HepG2 (cell line): ENCODE data around the gene DTYMK. TPM values are rescaled to one million over a fixed set of nuclear protein-coding genes. Genes with fewer than 3 reads are reported as not detected.
A peak's percentile ranks its signal among the peaks of the same experiment; 100 is the strongest.

Experiments used
- BRD4 ChIP-seq: sonication (generic); formaldehyde crosslinking; IDR thresholded peaks from 2 replicates; pipeline ENCODE4 v1.4.0; 2020; ENCODE audit warnings: missing genetic modification reagents
- EHMT2 ChIP-seq: fragments of 200-600 bp; sonication (generic); IDR thresholded peaks from 2 replicates; pipeline ENCODE4 v1.7.0; 2017; ENCODE audit warnings: antibody characterized with exemption, low read depth, low read length, borderline replicate concordance
- ESRRA ChIP-seq: sonication (generic); formaldehyde crosslinking; IDR thresholded peaks from 2 replicates; pipeline ENCODE4 v1.5.1; 2020; ENCODE audit warnings: mild to moderate bottlenecking, low read depth, missing genetic modification reagents
- NFIB ChIP-seq: sonication (generic); formaldehyde crosslinking; IDR thresholded peaks from 2 replicates; pipeline ENCODE4 v1.9.0; 2021; ENCODE audit warnings: missing genetic modification reagents, mild to moderate bottlenecking, borderline replicate concordance
- ONECUT2 ChIP-seq: sonication (generic); formaldehyde crosslinking; IDR thresholded peaks from 2 replicates; pipeline ENCODE4 v1.4.0; 2020; ENCODE audit warnings: missing genetic modification reagents
- RBM39 ChIP-seq: fragments of 200-400 bp; formaldehyde crosslinking; IDR thresholded peaks from one replicate; pipeline ENCODE4 v1.6.1; 2018; ENCODE audit warnings: antibody characterized with exemption, mild to moderate bottlenecking, low read depth, low read length; ENCODE audit not compliant: poor library complexity, severe bottlenecking
- SCMH1 ChIP-seq: sonication (generic); formaldehyde crosslinking; IDR thresholded peaks from 2 replicates; pipeline ENCODE4 v1.9.0; 2021; ENCODE audit warnings: missing genetic modification reagents, mild to moderate bottlenecking, borderline replicate concordance
- SP1 ChIP-seq, 2 experiments: fragments of 450-650 bp in 1 of 2; sonication (generic) in 1 of 2; formaldehyde crosslinking in 1 of 2; IDR thresholded peaks; 2 replicates each; pipeline versions ENCODE4 v1.4.0 to v1.6.1; 2016 to 2020; ENCODE audit warnings: missing genetic modification reagents in 1 of 2
- SSRP1 ChIP-seq: IDR thresholded peaks from 2 replicates; pipeline ENCODE4 v1.6.1; 2016; ENCODE audit warnings: control low read depth
- TFE3 ChIP-seq: IDR thresholded peaks from 2 replicates; pipeline ENCODE4 v1.6.1; 2016
- THAP9 ChIP-seq: sonication (generic); formaldehyde crosslinking; IDR thresholded peaks from 2 replicates; pipeline ENCODE4; 2020; ENCODE audit warnings: missing genetic modification reagents, mild to moderate bottlenecking, borderline replicate concordance
- ZFP90 ChIP-seq: sonication (generic); formaldehyde crosslinking; IDR thresholded peaks from 2 replicates; pipeline ENCODE4 v1.8.0; 2022; ENCODE audit warnings: missing genetic modification reagents, mild to moderate bottlenecking, inconsistent platforms, borderline replicate concordance
- ZNF510 ChIP-seq: sonication (generic); formaldehyde crosslinking; IDR thresholded peaks from 2 replicates; pipeline ENCODE4 v1.4.0; 2020; ENCODE audit warnings: low read depth, mild to moderate bottlenecking, missing genetic modification reagents
- ZNF577 ChIP-seq: sonication (generic); formaldehyde crosslinking; IDR thresholded peaks from 2 replicates; pipeline ENCODE4 v1.4.0; 2020; ENCODE audit warnings: mild to moderate bottlenecking, low read depth, missing genetic modification reagents, borderline replicate concordance
- ZNF770 ChIP-seq: sonication (generic); formaldehyde crosslinking; IDR thresholded peaks from 2 replicates; pipeline ENCODE4 v1.5.0; 2020; ENCODE audit warnings: mild to moderate bottlenecking, missing genetic modification reagents
- ZNF790 ChIP-seq: sonication (generic); formaldehyde crosslinking; IDR thresholded peaks from 2 replicates; pipeline ENCODE4 v1.8.0; 2022; ENCODE audit warnings: missing genetic modification reagents, mild to moderate bottlenecking, borderline replicate concordance
- polyA plus RNA-seq, 8 experiments: library from polyadenylated mRNA; depleted of rRNA in 3 of 8; stranded (reverse) in 7 of 8; unstranded in 1 of 8; fragments of >200 nt; fragmentation: Illumina TruSeq in 4 of 8; extraction: Trizol in 4 of 8; gene quantifications; 2 replicates each; pipeline versions ENCODE4 v1.2.1 to v1.2.3, GENCODE V29; 2011 to 2016; ENCODE audit warnings: low read depth in 4 of 8, missing spikeins in 1 of 8, mixed read lengths in 1 of 8; ENCODE audit not compliant: insufficient read depth in 1 of 8
- total RNA-seq, 5 experiments: library from RNA; depleted of rRNA; stranded (reverse); fragments of >200 nt; fragmentation: Illumina TruSeq; extraction: Trizol; gene quantifications; 2 replicates each; pipeline ENCODE4 v1.2.3, GENCODE V29; 2016; ENCODE audit warnings: low read depth in 1 of 5
- TF ChIP-seq, protein P1 (sequence below): sonication (generic); formaldehyde crosslinking; IDR thresholded peaks from 2 replicates; pipeline ENCODE4 v1.5.0; 2020; ENCODE audit warnings: missing genetic modification reagents, mild to moderate bottlenecking, borderline replicate concordance
- TF ChIP-seq, protein P2 (sequence below): sonication (generic); formaldehyde crosslinking; IDR thresholded peaks from 2 replicates; pipeline ENCODE4 v1.8.1; 2023; ENCODE audit warnings: mild to moderate bottlenecking, missing genetic modification reagents, borderline replicate concordance

DTYMK gene
- total and polyA plus RNA-seq, 2 of the 13 experiments (the other 11 are each of a cell fraction or from before 2014, with no cell fraction given), result 57.5 to 134 TPM

- TF ChIP-seq, protein P1, sequence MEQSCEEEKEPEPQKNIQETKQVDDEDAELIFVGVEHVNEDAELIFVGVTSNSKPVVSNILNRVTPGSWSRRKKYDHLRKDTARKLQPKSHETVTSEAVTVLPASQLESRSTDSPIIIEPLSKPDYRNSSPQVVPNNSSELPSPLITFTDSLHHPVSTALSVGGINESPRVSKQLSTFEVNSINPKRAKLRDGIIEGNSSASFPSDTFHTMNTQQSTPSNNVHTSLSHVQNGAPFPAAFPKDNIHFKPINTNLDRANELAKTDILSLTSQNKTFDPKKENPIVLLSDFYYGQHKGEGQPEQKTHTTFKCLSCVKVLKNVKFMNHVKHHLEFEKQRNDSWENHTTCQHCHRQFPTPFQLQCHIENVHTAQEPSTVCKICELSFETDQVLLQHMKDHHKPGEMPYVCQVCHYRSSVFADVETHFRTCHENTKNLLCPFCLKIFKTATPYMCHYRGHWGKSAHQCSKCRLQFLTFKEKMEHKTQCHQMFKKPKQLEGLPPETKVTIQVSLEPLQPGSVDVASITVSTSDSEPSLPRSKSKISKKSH, result no peak
- TF ChIP-seq SP1 (IDR thresholded peaks at IDR 0.05), result no peak
- no peak for TF ChIP-seq SP1 (CRISPR knock-in tag; IDR thresholded peaks at IDR 0.05)
- TF ChIP-seq ONECUT2, result peak; percentile 84
- TF ChIP-seq, protein P2, sequence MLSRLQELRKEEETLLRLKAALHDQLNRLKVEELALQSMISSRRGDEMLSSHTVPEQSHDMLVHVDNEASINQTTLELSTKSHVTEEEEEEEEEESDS, result no peak
- TF ChIP-seq ZNF510, result 0 out of 2 replicates have a peak, but pooled peaks have one; percentile 33
- TF ChIP-seq THAP9, result 0 out of 2 replicates have a peak, but pooled peaks have one; percentile 32
- 0 out of 2 replicates have a peak, but pooled peaks have one; percentile 62 for TF ChIP-seq ZFP90 (CRISPR knock-in tag)
- no peak for TF ChIP-seq ZNF577
- no peak for TF ChIP-seq BRD4
- TF ChIP-seq ESRRA (CRISPR knock-in tag), result no peak
- no peak for TF ChIP-seq EHMT2
- TF ChIP-seq ZNF770 (CRISPR knock-in tag), result no peak
- TF ChIP-seq NFIB (CRISPR knock-in tag), result no peak
- no peak; the same call in 1 of the 2 replicates for TF ChIP-seq TFE3 (CRISPR knock-in tag)
- 0 out of 2 replicates have a peak, but pooled peaks have one; percentile 45 for TF ChIP-seq SSRP1 (CRISPR knock-in tag)
- no peak for TF ChIP-seq SCMH1 (CRISPR knock-in tag)
- TF ChIP-seq ZNF790 (CRISPR knock-in tag), result no peak
- TF ChIP-seq RBM39, result peak; percentile 56
Measured at GRCh38 chr2:241636182-241637017, 50.2 kb downstream of the DTYMK start (continued).
